Astrocyte of the spinal cord (primary cell): ENCODE results near the gene INHBE.
"Not testable (repeated sequence)": the region's sequence is repeated elsewhere in the genome, so short reads cannot be mapped to it uniquely, and the experiment has no call there.

Experiments used
- DNase-seq: peaks from one replicate; pipeline ENCODE4 v3.0.0; 2011; ENCODE audit warnings: low read depth, low spot score
- H3K4me3 ChIP-seq: 2 replicates; pipeline ENCODE4 v1.5.1; 2011; ENCODE audit warnings: low read depth, mild to moderate bottlenecking, low read length, moderate library complexity
- CTCF ChIP-seq: IDR thresholded peaks from 2 replicates; pipeline ENCODE4 v1.5.1; 2012; ENCODE audit warnings: low read depth, mild to moderate bottlenecking, low read length, inconsistent platforms
- in situ Hi-C: cut with HindIII; loops from 2 replicates; pipeline ENCODE4 v1.10.0; 2017; ENCODE audit warnings: low sequenced_read_pairs

INHBE gene

GRCh38 chr12:57496822-57497221 lies 41.7 kb downstream of the INHBE start:
- no peak overlapping the region for H3K4me3 ChIP-seq
- DNase-seq, result no peak
- in situ Hi-C loops, result no loop called here
- TF ChIP-seq CTCF, result no peak

- no peak for TF ChIP-seq CTCF
- no peak for DNase-seq
- H3K4me3 ChIP-seq, result no peak overlapping the region
- in situ Hi-C loops, result no loop called here
These were observed 42.4 kb downstream of the INHBE start for GRCh38 chr12:57497223-57498131.

GRCh38 chr12:57498132-57498502 lies 43.0 kb downstream of the INHBE start:
- TF ChIP-seq CTCF, result peak; percentile 15
- DNase-seq, result no peak
- H3K4me3 ChIP-seq, result no peak overlapping the region
- in situ Hi-C loops, result no loop called here

GRCh38 chr12:57498571-57498970 lies 43.5 kb downstream of the INHBE start:
- DNase-seq, result no peak
- H3K4me3 ChIP-seq, result no peak overlapping the region
- in situ Hi-C loops, result no loop called here
- TF ChIP-seq CTCF, result no peak

GRCh38 chr12:57500213-57500612 lies 45.1 kb downstream of the INHBE start:
- no peak for DNase-seq
- in situ Hi-C loops, result no loop called here
- H3K4me3 ChIP-seq, result no peak overlapping the region
- no peak for TF ChIP-seq CTCF

- H3K4me3 ChIP-seq, DNase-seq, in situ Hi-C loops: not testable (repeated sequence)
These were observed 47.3 kb downstream of the INHBE start for GRCh38 chr12:57502311-57502969.

- H3K4me3 ChIP-seq, in situ Hi-C loops, DNase-seq: not testable (repeated sequence)
These were observed 51.4 kb downstream of the INHBE start for GRCh38 chr12:57506541-57506940.
